ENCODE measurements around the gene TET1. TPM values are rescaled to one million over a fixed set of nuclear protein-coding genes. Genes with fewer than 3 reads are reported as not detected.
A peak's percentile ranks its signal among the peaks of the same experiment; 100 is the strongest.

Gene TET1
- polyA plus RNA-seq, 3 donors: 0.01 to 0.08 (median 0.06) TPM

DNA sequence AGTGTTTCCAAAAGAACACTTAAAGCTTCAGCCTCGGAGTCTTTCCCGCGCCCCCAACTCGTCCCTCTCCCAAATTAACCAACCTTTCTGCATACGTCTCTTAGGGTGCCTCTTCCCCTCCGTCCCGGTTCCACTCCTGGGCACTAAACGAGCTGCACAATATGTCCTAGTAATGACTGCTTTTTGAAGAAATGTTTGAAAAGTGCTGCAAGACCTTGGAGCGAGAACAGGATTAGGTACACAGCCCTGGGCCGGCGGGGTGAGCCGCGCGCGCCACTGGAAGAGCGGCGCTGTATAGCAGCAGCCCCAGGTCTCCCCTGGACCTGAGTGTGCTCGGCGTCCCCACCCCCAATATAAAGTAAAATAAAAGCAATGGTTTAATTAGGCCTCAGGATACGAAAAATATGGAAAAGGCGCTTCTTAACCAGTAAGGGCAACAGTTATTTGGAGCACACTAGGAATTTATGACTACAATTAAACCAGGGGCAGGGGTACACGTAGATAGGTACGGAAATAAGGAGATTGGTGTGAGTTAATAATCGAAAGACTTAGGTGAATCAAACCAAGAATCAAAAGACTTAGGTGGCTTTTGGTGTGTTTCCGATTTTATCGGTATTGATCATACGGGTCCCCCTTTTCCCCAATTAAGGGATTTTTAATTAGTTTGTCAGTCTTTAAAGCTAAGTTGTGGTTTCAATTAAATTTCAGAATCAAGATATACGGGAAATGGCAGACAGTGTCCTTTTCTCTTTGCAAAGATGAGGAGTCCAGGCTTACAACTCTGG, 1.9 kb downstream of the TET1 start:
- H3K79me2 ChIP-seq (ENCODE audit: insufficient read depth, low read length): no peaks in the 10 kb centered on the region
- no peak overlapping the region for H3K9ac ChIP-seq (ENCODE audit: insufficient read depth, low read length, poor library complexity, severe bottlenecking)
- WGBS (ENCODE audit: insufficient coverage): 29% methylated on average over 13 of the region's 28 CpGs
- no peak overlapping the region for H3K27ac ChIP-seq (ENCODE audit: low read depth in 1 of 2, low read length in 2 of 2)
- peaks cover 31% of the 10 kb centered on the region for H3K4me1 Mint-ChIP-seq
- no peak overlapping the region for H3K4me3 ChIP-seq (replicated peaks in 1 of 3; ENCODE audit: low read depth in 2 of 3, low read length in 3 of 3)
- peaks cover 5 to 6% of the 10 kb centered on the region in 2 donors for H3K36me3 Mint-ChIP-seq
- H3K4me2 ChIP-seq (replicated peaks; ENCODE audit: extremely low read depth, low read length, poor library complexity, severe bottlenecking): no peak overlapping the region
- peaks cover 0 to 5% of the 10 kb centered on the region in 2 donors for H3K9me3 ChIP-seq (replicated peaks in 1 of 2; ENCODE audit: control insufficient read depth in 1 of 2, insufficient read depth in 1 of 2, low read length in 2 of 2)
- no peak for DNase-seq
- peaks cover 0 to 15% (median 4%) of the 10 kb centered on the region in 7 donors for H3K9me3 Mint-ChIP-seq
- H3K36me3 ChIP-seq (replicated peaks in 1 of 2; ENCODE audit: control insufficient read depth in 1 of 2, insufficient read depth in 2 of 2, low read length in 2 of 2): no peaks in the 10 kb centered on the region
- H3K4me1 ChIP-seq (ENCODE audit: control insufficient read depth in 1 of 2, insufficient read depth in 2 of 2, low read length in 2 of 2): peaks cover 17 to 21% of the 10 kb centered on the region in 2 donors
- TF ChIP-seq, protein P1, sequence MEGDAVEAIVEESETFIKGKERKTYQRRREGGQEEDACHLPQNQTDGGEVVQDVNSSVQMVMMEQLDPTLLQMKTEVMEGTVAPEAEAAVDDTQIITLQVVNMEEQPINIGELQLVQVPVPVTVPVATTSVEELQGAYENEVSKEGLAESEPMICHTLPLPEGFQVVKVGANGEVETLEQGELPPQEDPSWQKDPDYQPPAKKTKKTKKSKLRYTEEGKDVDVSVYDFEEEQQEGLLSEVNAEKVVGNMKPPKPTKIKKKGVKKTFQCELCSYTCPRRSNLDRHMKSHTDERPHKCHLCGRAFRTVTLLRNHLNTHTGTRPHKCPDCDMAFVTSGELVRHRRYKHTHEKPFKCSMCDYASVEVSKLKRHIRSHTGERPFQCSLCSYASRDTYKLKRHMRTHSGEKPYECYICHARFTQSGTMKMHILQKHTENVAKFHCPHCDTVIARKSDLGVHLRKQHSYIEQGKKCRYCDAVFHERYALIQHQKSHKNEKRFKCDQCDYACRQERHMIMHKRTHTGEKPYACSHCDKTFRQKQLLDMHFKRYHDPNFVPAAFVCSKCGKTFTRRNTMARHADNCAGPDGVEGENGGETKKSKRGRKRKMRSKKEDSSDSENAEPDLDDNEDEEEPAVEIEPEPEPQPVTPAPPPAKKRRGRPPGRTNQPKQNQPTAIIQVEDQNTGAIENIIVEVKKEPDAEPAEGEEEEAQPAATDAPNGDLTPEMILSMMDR (IDR thresholded peaks at IDR 0.05): no peak
- no peaks in the 10 kb centered on the region for H4K20me1 ChIP-seq (ENCODE audit: insufficient read depth, low read length)
- H3K27me3 Mint-ChIP-seq (ENCODE audit: low read depth in 3 of 3): peaks cover 92 to 97% (median 93%) of the 10 kb centered on the region in 3 donors
- H2AFZ ChIP-seq (ENCODE audit: insufficient read depth, low read depth, low read length, poor library complexity, severe bottlenecking): no peak overlapping the region
- H3K4me3 Mint-ChIP-seq: peak overlapping the region in 1 of 2 donors; percentile 74
- H3K27me3 ChIP-seq (ENCODE audit: control insufficient read depth in 2 of 2, insufficient read depth in 2 of 2, low read length in 2 of 2): peaks cover 72 to 96% of the 10 kb centered on the region in 2 donors
- intact Hi-C loops (cut with micrococcal nuclease): no loop called here
- H3K27ac Mint-ChIP-seq: no peak overlapping the region

DNA sequence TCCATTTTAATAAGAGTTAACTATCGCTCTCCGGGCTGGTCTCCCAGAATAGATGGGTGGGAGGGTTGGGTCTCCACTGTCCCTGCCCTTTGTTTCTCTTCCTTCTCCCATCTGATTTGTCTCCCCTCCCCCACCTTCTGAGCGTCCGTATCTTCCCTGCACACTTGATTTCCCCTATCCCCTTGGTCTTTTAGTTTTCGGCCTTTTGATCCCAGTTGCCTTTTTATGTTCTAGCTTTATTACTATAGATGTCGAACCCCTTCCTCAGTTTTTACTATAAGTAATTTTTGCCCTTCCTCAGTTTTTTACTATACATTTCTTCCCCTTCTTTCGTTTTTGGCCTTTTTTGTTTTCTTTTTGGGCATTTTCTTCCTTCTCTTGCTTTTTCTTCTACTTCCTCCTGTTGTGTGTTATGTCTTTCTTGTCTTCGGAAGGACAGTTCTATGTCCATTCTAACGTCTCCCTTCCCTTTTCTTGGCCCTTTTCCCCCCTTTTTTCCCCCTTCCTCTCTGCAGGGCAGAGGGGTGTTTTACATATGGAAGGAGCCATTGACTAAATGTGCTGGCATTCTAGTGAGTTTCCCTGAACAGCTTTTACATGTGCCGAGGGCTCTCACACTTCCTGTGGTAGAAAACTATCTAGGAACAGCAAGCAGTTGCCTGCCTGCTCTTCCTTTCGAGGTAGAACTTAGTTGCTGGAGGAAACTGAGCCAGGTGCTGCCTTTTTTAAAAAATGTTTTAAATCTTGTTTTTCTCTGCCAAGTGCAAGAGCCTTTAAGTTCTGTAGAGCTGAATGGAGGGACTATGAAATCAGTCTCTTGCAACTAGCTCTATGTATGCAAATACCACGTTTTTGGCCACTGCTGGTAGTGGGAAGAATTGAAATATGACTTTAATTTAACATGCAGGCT, 2.8 kb downstream of the TET1 start:
- Mint-ChIP-seq H3K4me3 (peak overlapping the region; percentile 44 to 74), H3K27ac (peak overlapping the region in 1 of 7 donors; percentile 44), H3K4me1 (peaks cover 31% of the 10 kb centered on the region), H3K9me3 (peaks cover 0 to 14% (median 4%) of the 10 kb centered on the region in 7 donors), H3K27me3 (ENCODE audit: low read depth in 3 of 3) (peaks cover 88 to 95% (median 90%) of the 10 kb centered on the region in 3 donors), H3K36me3 (peaks cover 5 to 6% of the 10 kb centered on the region in 2 donors)
- no peak overlapping the region for H3K9ac ChIP-seq (ENCODE audit: insufficient read depth, low read length, poor library complexity, severe bottlenecking)
- H3K36me3 ChIP-seq (replicated peaks in 1 of 2; ENCODE audit: control insufficient read depth in 1 of 2, insufficient read depth in 2 of 2, low read length in 2 of 2): no peaks in the 10 kb centered on the region
- 21% methylated on average over 4 of the region's 12 CpGs for WGBS (ENCODE audit: insufficient coverage)
- H3K4me1 ChIP-seq (ENCODE audit: control insufficient read depth in 1 of 2, insufficient read depth in 2 of 2, low read length in 2 of 2): peaks cover 17 to 21% of the 10 kb centered on the region in 2 donors
- H2AFZ ChIP-seq (ENCODE audit: insufficient read depth, low read depth, low read length, poor library complexity, severe bottlenecking): peak overlapping the region; percentile 48
- H3K79me2 ChIP-seq (ENCODE audit: insufficient read depth, low read length): no peaks in the 10 kb centered on the region
- no peak overlapping the region for H3K27ac ChIP-seq (ENCODE audit: low read depth in 1 of 2, low read length in 2 of 2)
- H4K20me1 ChIP-seq (ENCODE audit: insufficient read depth, low read length): no peaks in the 10 kb centered on the region
- TF ChIP-seq, protein P1 (IDR thresholded peaks at IDR 0.05): no peak
- H3K4me2 ChIP-seq (replicated peaks; ENCODE audit: extremely low read depth, low read length, poor library complexity, severe bottlenecking): peak overlapping the region; percentile 22
- intact Hi-C loops (cut with micrococcal nuclease): no loop called here
- H3K4me3 ChIP-seq (replicated peaks in 1 of 3; ENCODE audit: low read depth in 2 of 3, low read length in 3 of 3): peak overlapping the region in 1 of 3 experiments; percentile 6
- H3K27me3 ChIP-seq (ENCODE audit: control insufficient read depth in 2 of 2, insufficient read depth in 2 of 2, low read length in 2 of 2): peaks cover 77 to 97% of the 10 kb centered on the region in 2 donors
- DNase-seq: no peak
- H3K9me3 ChIP-seq (replicated peaks in 1 of 2; ENCODE audit: control insufficient read depth in 1 of 2, insufficient read depth in 1 of 2, low read length in 2 of 2): peaks cover 0 to 5% of the 10 kb centered on the region in 2 donors

All from CD14-positive monocyte (primary cell).